GM19397 (cell line): Measurements from ENCODE around the gene DGCR6.
"Not testable (repeated sequence)": the region's sequence is repeated elsewhere in the genome, so short reads cannot be mapped to it uniquely, and the experiment has no call there.

ENCODE experiments used
- ATAC-seq: cut with Tn5 transposase; IDR thresholded peaks from one replicate; pipeline ENCODE4 v1.9.1; 2021; ENCODE audit warnings: mild to moderate bottlenecking, moderate library complexity; ENCODE audit not compliant: unreplicated experiment

Gene DGCR6

GRCh38 chr22:18905540-18906409 lies at the start of gene DGCR6:
Gene DGCR6, plus strand, starts transcription at chr22:18906320. Its CDS starts 55 bp downstream, at chr22:18906375.
- peak; percentile 94 for ATAC-seq

DNA sequence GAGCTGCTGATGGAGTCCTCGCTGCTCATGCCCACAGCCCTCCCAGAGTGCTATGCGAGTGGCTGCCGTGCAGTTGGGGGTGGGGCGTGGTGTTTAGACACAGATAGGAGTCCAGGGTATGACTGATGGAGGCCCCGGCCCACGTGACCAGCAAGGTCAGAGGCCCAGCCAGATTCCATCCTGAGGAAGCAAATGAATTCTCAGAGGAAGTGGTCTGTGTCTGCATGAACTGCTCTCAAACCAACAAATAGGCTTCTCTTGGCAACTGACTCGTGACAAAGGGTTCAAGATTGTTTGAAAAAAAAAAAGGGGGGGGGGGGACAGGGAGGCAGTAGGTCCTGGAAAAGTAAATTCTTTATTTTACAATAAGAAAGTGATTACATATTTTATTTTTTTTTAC lies 46.8 kb upstream of the DGCR6 start:
- not testable (repeated sequence) for ATAC-seq

DNA sequence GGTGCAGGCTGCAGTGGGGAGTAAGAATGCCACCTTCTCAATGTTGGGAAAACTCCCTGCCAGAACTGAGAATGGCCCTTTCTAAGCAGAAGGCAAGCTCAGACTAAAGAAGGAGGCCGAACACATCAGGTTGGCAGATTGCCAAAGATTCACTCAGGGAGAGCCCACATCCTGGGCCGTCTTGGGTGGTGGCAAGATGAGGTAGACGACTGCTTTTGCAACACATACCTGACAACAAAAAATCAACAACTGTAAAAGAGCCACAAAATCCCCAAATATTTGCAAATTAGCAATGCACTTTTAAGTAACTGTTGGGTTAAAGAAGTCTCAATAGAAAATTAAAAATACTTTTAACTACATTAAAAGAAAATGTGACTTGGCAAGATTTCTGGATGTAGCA lies 24.9 kb upstream of the DGCR6 start:
- ATAC-seq: not testable (repeated sequence)

- not testable (repeated sequence) for ATAC-seq
These were observed 21.7 kb upstream of the DGCR6 start for GRCh38 chr22:18884465-18884864.

DNA sequence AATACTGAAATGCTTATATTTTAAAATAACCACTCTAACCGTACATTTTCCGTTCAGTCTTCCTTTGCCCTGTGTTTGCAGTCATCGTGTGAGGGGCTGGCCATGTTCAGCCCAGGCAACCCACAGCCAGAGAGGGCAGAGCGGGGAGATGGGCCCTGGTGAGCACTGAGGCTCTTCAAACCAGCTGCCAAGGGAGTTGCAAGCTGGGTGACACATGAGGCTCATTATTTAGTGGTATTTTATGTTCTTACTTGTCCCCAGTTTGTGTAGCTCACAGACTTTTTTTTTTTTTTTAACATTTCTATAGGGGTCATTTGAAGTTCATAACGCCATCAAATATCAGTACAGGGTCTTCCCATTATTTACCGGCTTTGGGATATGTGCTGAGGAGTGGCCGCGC lies 18.0 kb upstream of the DGCR6 start:
- no peak for ATAC-seq

- ATAC-seq: peak; percentile 82
These were observed 15.5 kb upstream of the DGCR6 start for GRCh38 chr22:18890510-18891192.

DNA sequence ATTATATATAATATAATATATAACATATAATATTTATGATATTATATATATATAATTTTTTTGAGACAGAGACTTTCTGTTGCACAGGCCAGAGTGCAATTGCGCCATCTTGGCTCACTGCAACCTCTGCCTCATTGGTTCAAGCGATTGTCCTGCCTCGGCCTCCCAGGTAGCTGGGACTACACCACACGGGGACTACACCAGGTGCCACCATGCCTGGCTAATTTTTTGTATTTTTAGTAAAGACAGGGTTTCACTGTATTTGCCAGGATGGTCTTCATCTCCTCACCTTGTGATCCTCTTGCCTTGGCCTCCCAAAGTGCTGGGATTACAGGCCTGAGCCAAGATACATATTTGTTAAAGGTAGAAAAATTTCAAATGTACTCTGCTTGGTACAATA lies 12.3 kb upstream of the DGCR6 start:
- ATAC-seq: not testable (repeated sequence)

GRCh38 chr22:18896037-18896657 lies 10.0 kb upstream of the DGCR6 start:
- ATAC-seq: not testable (repeated sequence)

- not testable (repeated sequence) for ATAC-seq
These were observed 258 bp downstream of the DGCR6 start for GRCh38 chr22:18906410-18906745.

DNA sequence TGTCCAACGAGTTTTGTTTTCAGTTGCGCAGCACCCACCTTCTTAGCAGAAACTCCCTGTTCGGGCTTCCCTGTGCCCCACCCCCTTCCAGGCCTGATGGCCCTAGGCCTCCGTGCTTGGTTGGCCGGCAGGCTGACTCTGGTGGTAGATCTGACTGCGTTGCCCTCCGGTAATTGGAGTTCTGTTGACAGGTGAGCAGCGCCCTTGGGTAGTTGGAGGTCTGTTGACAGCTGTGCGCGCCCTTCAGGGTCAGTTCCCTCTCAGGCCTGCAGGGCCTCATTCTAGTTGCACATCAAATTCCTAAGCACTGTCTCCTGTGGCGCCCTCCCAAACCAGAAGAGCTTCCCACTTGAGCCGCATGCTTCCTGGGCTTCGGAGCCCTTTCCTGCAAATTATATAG lies 776 bp downstream of the DGCR6 start:
- no peak for ATAC-seq

DNA sequence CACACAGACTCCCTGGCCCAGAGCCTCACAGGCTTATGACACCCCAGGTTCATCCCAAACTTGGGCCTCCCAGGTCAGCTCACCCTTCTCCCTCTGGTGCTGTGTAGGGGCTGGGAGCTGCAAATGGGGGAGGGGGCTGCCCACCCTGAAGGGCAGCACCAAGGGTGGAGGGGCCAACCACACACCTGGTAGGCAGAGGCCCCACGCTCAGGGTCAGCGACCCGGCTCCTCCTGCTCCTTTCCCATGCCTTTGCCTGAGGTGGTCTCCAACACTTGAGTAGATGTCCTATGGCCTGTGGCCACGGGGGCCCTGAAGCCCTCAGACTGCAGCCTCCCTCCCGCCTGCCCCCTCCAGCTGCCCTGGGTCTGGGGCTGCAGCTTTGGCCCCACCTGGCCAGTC lies 3.4 kb downstream of the DGCR6 start:
- ATAC-seq: no peak

GRCh38 chr22:18911535-18911934 lies 5.4 kb downstream of the DGCR6 start:
- ATAC-seq: not testable (repeated sequence)

GRCh38 chr22:18912264-18912946 lies 6.3 kb downstream of the DGCR6 start:
- not testable (repeated sequence) for ATAC-seq

DNA sequence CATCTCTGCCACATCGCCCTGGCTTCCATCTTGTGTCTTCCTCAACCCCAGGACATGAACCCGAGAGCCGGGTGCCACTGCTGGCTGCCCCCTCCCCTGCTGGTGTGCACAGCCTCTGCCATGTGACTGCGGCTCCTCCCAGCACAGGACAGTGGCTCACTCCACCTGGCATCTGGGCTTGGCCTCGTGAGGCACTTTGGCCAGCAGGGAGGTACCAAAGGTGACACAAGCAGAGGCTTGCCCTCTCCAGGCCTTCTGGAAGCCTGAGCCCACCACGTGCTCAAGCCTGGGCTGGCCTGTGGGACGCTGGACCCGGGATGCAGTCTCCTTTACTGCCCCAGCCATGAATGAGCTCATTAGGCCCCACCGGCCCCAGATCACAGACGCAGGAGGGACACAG lies 8.4 kb downstream of the DGCR6 start:
- not testable (repeated sequence) for ATAC-seq

- ATAC-seq: not testable (repeated sequence)
These were observed 9.4 kb downstream of the DGCR6 start for GRCh38 chr22:18915550-18915949.

GRCh38 chr22:18917818-18918217 lies 11.7 kb downstream of the DGCR6 start:
- not testable (repeated sequence) for ATAC-seq

- ATAC-seq: not testable (repeated sequence)
These were observed 14.3 kb downstream of the DGCR6 start for GRCh38 chr22:18920257-18920902.

- ATAC-seq: no peak
These were observed 19.4 kb downstream of the DGCR6 start for GRCh38 chr22:18925368-18926064.

- ATAC-seq: no peak
These were observed 20.9 kb downstream of the DGCR6 start for GRCh38 chr22:18927020-18927419.

- no peak for ATAC-seq
These were observed 21.5 kb downstream of the DGCR6 start for GRCh38 chr22:18927573-18927972.
